SKM-1 (cell line): Measurements from ENCODE around the gene IRAK1.

ENCODE experiments used
- DNase-seq: peaks from one replicate; lab custom pipeline; 2025; ENCODE audit not compliant: unreplicated experiment; lab: John Stamatoyannopoulos, UW

The IRAK1 gene

GRCh38 chrX:153973127-153974002 lies 46.3 kb downstream of the IRAK1 start:
- no peak for DNase-seq

- peak; percentile 47 for DNase-seq
These were observed 47.2 kb downstream of the IRAK1 start, which contains the start of gene TMEM187 for GRCh38 chrX:153972368-153973126. Gene TMEM187 (plus strand): TSS chrX:153972754. CDS start chrX:153982063, 9,309 bp downstream.

GRCh38 chrX:153971450-153972367 lies 48.0 kb downstream of the IRAK1 start, which contains the start of gene HCFC1:
Gene HCFC1 (minus strand): TSS chrX:153971818. CDS start chrX:153970840, 978 bp downstream.
- peak; percentile 16 for DNase-seq

- peak; percentile 3 for DNase-seq
These were observed 48.6 kb downstream of the IRAK1 start for GRCh38 chrX:153971124-153971449.

GRCh38 chrX:153970357-153971123 lies 49.2 kb downstream of the IRAK1 start:
- DNase-seq = no peak

GRCh38 chrX:153969904-153970356 lies 49.8 kb downstream of the IRAK1 start:
- no peak for DNase-seq

GRCh38 chrX:153969125-153969903 lies 50.4 kb downstream of the IRAK1 start:
- DNase-seq = no peak

- no peak for DNase-seq
These were observed 51.0 kb downstream of the IRAK1 start for GRCh38 chrX:153968754-153969124.

- DNase-seq = no peak
These were observed 51.4 kb downstream of the IRAK1 start for GRCh38 chrX:153968255-153968654.

- DNase-seq = no peak
These were observed 52.0 kb downstream of the IRAK1 start for GRCh38 chrX:153967536-153968224.

GRCh38 chrX:153966841-153967535 lies 52.7 kb downstream of the IRAK1 start:
- no peak for DNase-seq

- DNase-seq = no peak
These were observed 53.4 kb downstream of the IRAK1 start for GRCh38 chrX:153966283-153966688.

- DNase-seq = no peak
These were observed 54.3 kb downstream of the IRAK1 start for GRCh38 chrX:153965406-153965805.

GRCh38 chrX:153964105-153964504 lies 55.6 kb downstream of the IRAK1 start:
- no peak for DNase-seq

GRCh38 chrX:153963546-153963945 lies 56.2 kb downstream of the IRAK1 start:
- no peak for DNase-seq

GRCh38 chrX:153961292-153961691 lies 58.4 kb downstream of the IRAK1 start:
- DNase-seq = no peak

- DNase-seq = no peak
These were observed 58.9 kb downstream of the IRAK1 start for GRCh38 chrX:153960786-153961185.
